Kidney (tissue), 14 donors: ENCODE data around the gene PRCC. TPM values are rescaled to one million over a fixed set of nuclear protein-coding genes. Genes with fewer than 3 reads are reported as not detected.

ENCODE experiments used
- DNase-seq, 5 donors: peaks; one replicate each; pipeline ENCODE4 v3.0.0-alpha.2; 2013 to 2020
- FAIRE-seq: peaks from 2 replicates; lab custom pipeline; 2012; peaks lifted over from hg19 to GRCh38; lab: Jason Lieb, UNC
- H3K27ac ChIP-seq, 2 donors: one replicate each; pipeline ENCODE4 v1.7.0; 2013; ENCODE audit warnings: low read depth in 2 of 2, low read length in 2 of 2, inconsistent platforms in 1 of 2
- H3K27me3 ChIP-seq: one replicate; pipeline ENCODE4 v1.7.1; 2013; ENCODE audit warnings: low read length, inconsistent platforms; ENCODE audit not compliant: control insufficient read depth, insufficient read depth
- H3K36me3 ChIP-seq, 3 donors: one replicate each; pipeline versions ENCODE4 v1.7.0 to v1.7.1; 2013; ENCODE audit warnings: low read length in 3 of 3, control low read depth in 1 of 3, inconsistent platforms in 1 of 3; ENCODE audit not compliant: insufficient read depth in 3 of 3, control insufficient read depth in 2 of 3
- H3K4me1 ChIP-seq, 3 donors: one replicate each; pipeline versions ENCODE4 v1.7.0 to v1.7.1; 2013; ENCODE audit warnings: low read length in 3 of 3, inconsistent platforms in 1 of 3, low read depth in 1 of 3; ENCODE audit not compliant: control insufficient read depth in 2 of 3, insufficient read depth in 2 of 3
- H3K4me3 ChIP-seq, 3 donors: one replicate each; pipeline versions ENCODE4 v1.7.0 to v1.8.1; 2013; ENCODE audit warnings: low read length in 3 of 3, control low read depth in 1 of 3, inconsistent platforms in 1 of 3
- H3K9ac ChIP-seq, 3 donors: one replicate each; pipeline versions ENCODE4 v1.7.0 to v1.7.1; 2013; ENCODE audit warnings: low read length in 3 of 3, control low read depth in 1 of 3, inconsistent platforms in 1 of 3
- H3K9me3 ChIP-seq, 3 donors: one replicate each; pipeline versions ENCODE4 v1.7.0 to v1.7.1; 2013; ENCODE audit warnings: low read length in 3 of 3, control low read depth in 1 of 3, inconsistent platforms in 1 of 3; ENCODE audit not compliant: control insufficient read depth in 2 of 3, insufficient read depth in 1 of 3
- intact Hi-C: fragments of 100-400 bp; cut with DNase I; formaldehyde crosslinking; loops from one replicate; pipeline ENCODE4 v1.11.1; 2022
- polyA plus RNA-seq: library from polyadenylated mRNA; stranded (reverse); fragments of 350-450 nt; fragmentation: Illumina TruSeq; extraction: RNeasy Lipid Tissue Mini Kit (QIAGEN cat#74804); gene quantifications from one replicate; pipeline ENCODE4 v1.2.3, GENCODE V29; 2014; ENCODE audit warnings: low read depth, low replicate concordance; ENCODE audit not compliant: insufficient read depth
- total RNA-seq: library from RNA; stranded (reverse); fragmentation: NEBNext Ultra II Directional; extraction: Animal tissue kit (Norgen Biotek cat#: 25700); gene quantifications from one replicate; pipeline ENCODE4 v1.2.1, GENCODE V29; 2021
- TF ChIP-seq, protein P1 (sequence below): IDR thresholded peaks from 3 replicates; pipeline ENCODE4 v1.5.1; 2012; ENCODE audit warnings: mild to moderate bottlenecking, moderate library complexity, borderline replicate concordance; ENCODE audit not compliant: insufficient read depth; ENCODE audit errors: extremely low read depth
- donor health status: control.
- donor health status: control.
- donor health status: control.
- donor health status: control.
- donor health status: control.
- donor health status: DM: yes; HTN: yes; CAD: no.
- donor health status: Normal renal cell carcinoma (clear cell type).

PRCC gene
- total and polyA plus RNA-seq, 2 donors from 2014 or later: 50.5 to 52.8 TPM

DNA sequence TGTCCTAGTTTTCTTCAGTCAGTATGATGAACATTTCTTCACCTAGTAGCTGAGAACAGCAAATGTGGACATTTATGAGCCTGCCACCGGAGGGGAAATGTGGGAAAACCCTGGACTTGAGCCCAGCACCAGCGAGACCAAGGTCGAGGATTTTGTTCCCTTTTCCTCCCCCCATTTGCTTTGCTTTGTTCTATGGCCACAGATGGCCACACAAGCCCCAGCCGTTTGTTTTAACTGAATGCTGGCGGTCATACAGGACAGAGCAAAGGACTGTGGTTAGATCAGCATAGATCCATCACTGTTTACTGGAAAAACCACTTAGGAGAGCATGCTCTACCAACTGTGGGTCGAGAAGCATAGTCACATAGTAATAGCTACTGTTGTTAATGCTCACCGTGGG, 28.5 kb downstream of the PRCC start:
- no peaks in the 10 kb centered on the region for H3K4me1 ChIP-seq
- no peaks in the 10 kb centered on the region for H3K9me3 ChIP-seq
- TF ChIP-seq, protein P1, sequence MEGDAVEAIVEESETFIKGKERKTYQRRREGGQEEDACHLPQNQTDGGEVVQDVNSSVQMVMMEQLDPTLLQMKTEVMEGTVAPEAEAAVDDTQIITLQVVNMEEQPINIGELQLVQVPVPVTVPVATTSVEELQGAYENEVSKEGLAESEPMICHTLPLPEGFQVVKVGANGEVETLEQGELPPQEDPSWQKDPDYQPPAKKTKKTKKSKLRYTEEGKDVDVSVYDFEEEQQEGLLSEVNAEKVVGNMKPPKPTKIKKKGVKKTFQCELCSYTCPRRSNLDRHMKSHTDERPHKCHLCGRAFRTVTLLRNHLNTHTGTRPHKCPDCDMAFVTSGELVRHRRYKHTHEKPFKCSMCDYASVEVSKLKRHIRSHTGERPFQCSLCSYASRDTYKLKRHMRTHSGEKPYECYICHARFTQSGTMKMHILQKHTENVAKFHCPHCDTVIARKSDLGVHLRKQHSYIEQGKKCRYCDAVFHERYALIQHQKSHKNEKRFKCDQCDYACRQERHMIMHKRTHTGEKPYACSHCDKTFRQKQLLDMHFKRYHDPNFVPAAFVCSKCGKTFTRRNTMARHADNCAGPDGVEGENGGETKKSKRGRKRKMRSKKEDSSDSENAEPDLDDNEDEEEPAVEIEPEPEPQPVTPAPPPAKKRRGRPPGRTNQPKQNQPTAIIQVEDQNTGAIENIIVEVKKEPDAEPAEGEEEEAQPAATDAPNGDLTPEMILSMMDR: no peak
- H3K9ac ChIP-seq: no peak overlapping the region
- H3K27ac ChIP-seq: no peak overlapping the region
- DNase-seq (no peak), FAIRE-seq (no peak)
- H3K36me3 ChIP-seq: peaks cover 19 to 82% (median 51%) of the 10 kb centered on the region in 3 donors
- intact Hi-C loops: loop anchor here (10.0 kb wide), 1 partner anchor 59 kb away; the partner anchor contains the start of gene INSRR
- H3K4me3 ChIP-seq: no peak overlapping the region
- H3K27me3 ChIP-seq: no peaks in the 10 kb centered on the region

DNA sequence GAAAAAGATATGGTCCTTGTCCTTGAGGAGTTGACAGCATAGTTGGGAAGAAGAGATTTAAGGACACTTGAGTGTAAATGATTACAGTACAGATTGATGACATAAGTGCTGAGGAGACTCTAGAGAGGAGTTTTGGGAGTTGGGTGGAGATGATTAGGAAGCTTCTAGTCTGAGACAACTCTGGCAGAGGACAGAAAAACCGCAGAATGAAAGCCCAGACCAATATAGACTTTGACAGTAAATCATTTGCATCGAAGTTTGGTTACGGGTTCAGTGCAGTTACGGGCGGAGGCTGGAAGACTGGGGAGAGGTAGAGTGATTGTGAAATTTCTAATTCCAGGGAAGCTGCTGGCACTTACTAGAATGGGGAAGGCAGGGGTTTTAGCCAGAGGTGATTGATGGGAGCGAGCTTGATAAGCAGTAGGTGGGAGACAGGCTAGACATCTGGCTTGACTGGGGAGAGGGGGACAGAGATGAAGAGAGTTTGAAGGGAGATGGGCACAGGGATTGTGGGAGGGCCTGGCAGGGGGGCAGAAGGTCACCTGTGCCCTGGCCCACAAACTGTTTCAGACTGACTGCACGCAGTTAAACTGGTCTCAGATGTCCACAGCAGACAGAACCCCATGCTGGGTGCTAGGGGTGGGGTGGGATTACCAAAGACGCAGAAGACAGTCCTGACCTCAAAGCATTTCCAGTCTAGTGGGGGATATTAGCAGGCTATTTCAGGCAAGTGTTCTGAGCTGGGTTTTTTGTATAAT, 29.2 kb downstream of the PRCC start:
- intact Hi-C loops: loop anchor here (10.0 kb wide), 1 partner anchor 58 kb away; the partner anchor contains the start of gene INSRR

DNA sequence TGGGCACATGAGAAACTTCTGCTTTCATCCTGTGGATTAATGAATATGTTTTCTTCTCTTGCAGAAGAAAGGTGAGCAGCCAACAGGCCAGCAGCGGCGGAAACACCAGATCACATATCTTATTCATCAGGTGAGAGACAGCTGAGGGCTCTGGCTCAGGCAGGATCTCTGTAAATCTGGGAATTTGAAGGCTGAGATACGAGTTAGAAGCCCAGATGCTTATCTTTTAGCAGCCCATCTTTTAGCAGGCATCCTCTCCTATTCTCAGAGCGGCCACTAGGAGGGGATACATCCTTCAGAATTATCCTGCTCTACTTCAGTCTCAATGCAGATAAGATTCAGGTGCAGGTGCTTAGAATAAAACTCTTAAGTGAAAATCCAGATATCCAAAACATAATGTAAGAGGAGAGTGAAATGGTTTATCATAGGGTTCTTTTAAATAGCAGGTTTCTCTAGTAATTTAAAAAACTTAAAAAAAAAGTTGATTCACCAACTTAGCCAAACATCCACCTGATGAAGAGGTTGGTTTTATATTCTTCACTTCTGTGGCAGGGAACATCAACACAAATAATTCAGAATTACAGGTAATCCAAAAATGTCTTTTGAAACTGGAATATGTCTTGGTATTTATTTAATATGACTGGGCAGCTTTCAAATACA, 30.0 kb downstream of the PRCC start:
- DNase-seq (peak in 4 of 5 donors; percentile 65 to 78 (median 72)), FAIRE-seq (no peak)
- no peak overlapping the region for H3K4me3 ChIP-seq
- intact Hi-C loops: loop anchor here (10.0 kb wide), 1 partner anchor 57 kb away; the partner anchor contains the start of gene INSRR
- no peaks in the 10 kb centered on the region for H3K27me3 ChIP-seq
- no peaks in the 10 kb centered on the region for H3K4me1 ChIP-seq
- no peak overlapping the region for H3K9ac ChIP-seq
- H3K36me3 ChIP-seq: peaks cover 17 to 74% (median 50%) of the 10 kb centered on the region in 3 donors
- TF ChIP-seq, protein P1: peak; percentile 61
- H3K27ac ChIP-seq: no peak overlapping the region
- H3K9me3 ChIP-seq: no peaks in the 10 kb centered on the region

More for the DNA sequence above, 29.2 kb downstream of the PRCC start:
- no peaks in the 10 kb centered on the region for H3K4me1 ChIP-seq
- TF ChIP-seq, protein P1: no peak
- no peak overlapping the region for H3K4me3 ChIP-seq
- DNase-seq (no peak), FAIRE-seq (no peak)
- no peaks in the 10 kb centered on the region for H3K27me3 ChIP-seq
- no peak overlapping the region for H3K27ac ChIP-seq
- H3K36me3 ChIP-seq: peaks cover 17 to 82% (median 53%) of the 10 kb centered on the region in 3 donors
- H3K9me3 ChIP-seq: no peaks in the 10 kb centered on the region
- H3K9ac ChIP-seq: no peak overlapping the region
